GM19023 (cell line): ENCODE results near the gene APOL1.

ENCODE experiments used
- ATAC-seq: cut with Tn5 transposase; IDR thresholded peaks from one replicate; pipeline ENCODE4 v1.9.1; 2021; ENCODE audit warnings: mild to moderate bottlenecking, moderate library complexity; ENCODE audit not compliant: unreplicated experiment

The APOL1 gene

DNA sequence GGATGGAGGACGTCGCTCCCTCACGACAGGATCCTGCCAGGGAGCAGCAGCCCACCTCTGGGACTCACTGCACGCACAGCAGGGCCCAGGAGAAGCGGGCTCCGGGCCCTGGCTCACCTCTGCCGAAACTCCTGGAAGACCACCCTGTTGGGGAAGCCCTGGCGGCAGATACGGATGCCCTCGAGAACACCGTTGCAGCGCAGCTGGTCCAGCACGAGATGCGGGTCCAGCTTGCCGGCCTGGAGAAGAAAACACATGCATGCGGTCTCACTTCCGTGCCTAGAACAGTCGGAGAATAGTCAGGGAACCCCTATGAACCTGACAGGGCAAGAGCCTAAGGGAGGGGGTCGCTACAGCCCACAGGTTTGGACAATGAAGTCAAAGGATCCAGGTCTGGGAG lies 52.9 kb downstream of the APOL1 start:
- no peak for ATAC-seq

DNA sequence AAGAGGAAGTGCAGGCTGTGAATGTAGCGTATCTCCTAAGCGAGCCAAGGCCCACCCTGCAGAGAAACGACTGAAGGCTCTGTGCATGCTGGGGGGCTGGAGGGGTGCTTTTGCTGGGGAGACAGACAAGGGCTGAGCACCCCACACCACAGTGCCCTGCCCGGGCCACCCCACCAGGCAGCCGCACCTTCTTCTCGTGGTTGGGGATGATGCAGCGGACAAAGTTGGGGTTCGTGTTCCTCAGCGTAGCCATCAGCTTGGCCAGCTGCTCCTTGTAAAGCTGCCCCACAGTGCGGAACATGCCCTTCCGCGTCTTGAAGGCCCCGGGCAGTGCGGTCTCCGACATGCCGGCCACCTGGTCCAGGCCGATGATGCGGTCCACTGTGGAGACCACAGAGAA lies 53.3 kb downstream of the APOL1 start:
- ATAC-seq, result no peak

DNA sequence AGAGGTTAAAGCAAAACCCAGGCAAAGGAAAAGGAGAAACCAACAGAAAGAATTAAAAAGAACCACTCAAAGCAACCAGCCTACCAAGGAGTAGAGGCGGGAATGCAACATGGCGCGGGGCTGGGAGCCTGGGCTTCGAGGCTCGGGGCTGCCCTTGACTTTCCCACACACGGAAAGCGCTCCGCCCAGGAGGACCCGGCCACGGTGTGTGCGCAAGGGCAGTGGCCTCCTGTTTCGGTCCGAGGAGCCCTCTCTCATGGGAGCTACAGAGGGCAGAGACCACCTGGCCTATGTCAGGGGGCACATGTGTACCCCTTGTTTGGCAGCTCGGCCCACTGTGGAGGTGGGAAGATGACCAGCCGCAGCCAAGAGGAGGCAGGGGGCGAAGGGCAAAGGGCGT lies 55.9 kb downstream of the APOL1 start:
- no peak for ATAC-seq

DNA sequence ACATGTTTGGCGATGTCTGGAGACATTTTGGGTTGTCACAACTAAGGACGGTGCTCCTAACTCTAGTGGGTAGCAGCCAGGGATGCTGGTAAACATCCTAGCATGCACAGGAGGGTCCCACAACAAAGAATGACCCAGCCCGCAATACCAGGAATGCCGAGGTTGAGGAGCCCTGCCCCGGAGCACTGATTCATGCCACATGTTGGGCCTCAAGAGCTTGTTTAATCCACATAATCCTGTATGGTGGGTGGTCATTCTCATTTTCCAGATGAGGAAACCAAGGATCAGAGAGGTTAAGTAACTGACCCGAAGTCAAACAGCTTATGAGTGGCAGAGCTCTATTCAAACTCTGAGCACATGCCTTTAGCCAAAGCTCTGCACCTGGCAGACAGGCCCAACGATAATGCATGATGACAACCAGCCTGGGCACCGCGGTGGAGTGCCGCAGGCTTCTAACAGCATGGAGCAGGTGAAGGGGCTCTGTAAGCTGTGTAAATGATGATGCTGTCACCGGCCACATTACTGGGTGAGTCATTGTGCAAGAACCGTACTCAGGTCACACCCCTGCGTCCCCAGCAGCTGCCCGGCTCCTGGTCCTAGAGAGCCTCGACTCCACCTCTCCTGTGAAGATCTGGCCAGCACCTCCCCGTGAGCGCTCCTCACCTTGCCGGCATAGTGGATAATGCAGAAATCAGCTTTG lies 58.6 kb downstream of the APOL1 start:
- no peak for ATAC-seq

DNA sequence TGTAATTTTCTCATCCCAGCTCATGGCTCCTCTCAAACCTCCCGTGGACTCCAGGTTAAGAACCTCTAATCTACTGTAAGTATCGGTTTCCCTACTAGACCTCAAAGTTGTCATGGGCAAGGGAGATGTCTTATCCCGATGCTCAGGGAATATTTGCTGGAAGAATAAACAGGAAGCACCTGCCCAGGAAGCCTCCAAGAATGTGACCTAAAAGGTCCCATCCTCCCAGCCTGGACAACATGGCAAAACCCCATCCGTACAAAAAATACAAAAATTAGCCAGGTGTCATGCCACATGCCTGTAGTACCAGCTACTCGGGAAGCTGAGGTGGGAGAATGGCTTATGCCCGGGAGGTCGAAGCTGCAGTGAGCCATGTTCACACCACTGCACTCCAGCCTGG lies 62.4 kb downstream of the APOL1 start:
- no peak for ATAC-seq

DNA sequence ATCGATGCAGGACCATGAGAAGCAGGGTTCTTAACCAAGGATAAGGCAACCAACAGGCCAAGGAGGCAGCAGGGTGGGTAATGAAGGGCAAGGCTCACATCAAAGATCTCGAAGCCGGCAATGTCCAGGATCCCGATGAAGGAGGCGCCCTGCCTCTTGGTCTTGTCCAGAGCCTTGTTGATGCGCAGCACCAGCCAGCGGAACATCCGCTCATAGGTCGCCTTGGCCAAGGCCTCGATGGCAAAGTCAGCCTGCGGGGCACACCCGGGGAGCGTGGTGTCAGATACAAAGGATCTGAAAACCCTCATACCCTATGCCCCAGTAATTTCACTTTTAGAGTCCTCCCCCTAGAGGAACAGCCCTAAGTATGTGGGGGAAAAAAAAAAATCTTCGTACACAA lies 63.5 kb downstream of the APOL1 start:
- ATAC-seq, result no peak
